G401 (cell line): ENCODE measurements around the gene MAGI1. TPM values are rescaled to one million over a fixed set of nuclear protein-coding genes. Genes with fewer than 3 reads are reported as not detected.

Source experiments
- DNase-seq: peaks from one replicate; pipeline ENCODE4 v3.0.0-alpha.2; 2015; ENCODE audit warnings: low spot score
- in situ Hi-C: cut with HindIII; loops from 2 replicates; pipeline ENCODE4 v1.10.0; 2016; ENCODE audit warnings: low sequenced_read_pairs, mixed read lengths
- total RNA-seq: library from RNA; depleted of rRNA; stranded (reverse); fragments of >200 nt; shearing (Covaris generic); gene quantifications from 2 replicates; pipeline ENCODE4 v1.2.3, GENCODE V29; 2014

Gene MAGI1
- total RNA-seq, 1 experiment from 2014 or later: 7.7 TPM

GRCh38 chr3:65490114-65490513 is 548.6 kb downstream of the MAGI1 start:
- in situ Hi-C loops: no loop called here
- no peak for DNase-seq

DNA sequence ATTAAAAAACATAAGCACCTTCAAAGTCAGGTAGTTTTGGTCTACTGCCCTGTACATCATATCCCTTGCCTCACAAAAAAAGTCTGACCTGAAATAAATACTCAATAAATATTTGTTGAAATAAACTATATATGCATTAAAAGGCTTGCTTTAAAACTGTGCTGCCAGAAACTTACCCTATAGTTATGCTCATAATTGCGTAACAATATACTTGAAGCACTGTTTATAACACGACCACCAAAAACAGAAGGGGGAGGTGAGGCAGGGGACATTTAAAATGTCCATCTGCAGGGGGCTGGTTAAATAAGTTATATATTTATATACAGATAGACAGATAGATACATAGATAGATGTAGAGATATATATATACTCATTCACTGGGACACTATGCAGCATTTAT is 549.5 kb downstream of the MAGI1 start:
- in situ Hi-C loops: no loop called here

GRCh38 chr3:65485826-65486469 is 552.8 kb downstream of the MAGI1 start:
- in situ Hi-C loops: no loop called here
- DNase-seq: peak; percentile 63

More for the DNA sequence above, 549.5 kb downstream of the MAGI1 start:
- DNase-seq: no peak

- DNase-seq: no peak
- in situ Hi-C loops: no loop called here
These were observed 553.8 kb downstream of the MAGI1 start for GRCh38 chr3:65484964-65485363.

GRCh38 chr3:65483480-65483879 is 555.2 kb downstream of the MAGI1 start:
- in situ Hi-C loops: no loop called here
- peak; percentile 95 for DNase-seq

- in situ Hi-C loops: no loop called here
- no peak for DNase-seq
These were observed 555.7 kb downstream of the MAGI1 start for GRCh38 chr3:65483011-65483410.

DNA sequence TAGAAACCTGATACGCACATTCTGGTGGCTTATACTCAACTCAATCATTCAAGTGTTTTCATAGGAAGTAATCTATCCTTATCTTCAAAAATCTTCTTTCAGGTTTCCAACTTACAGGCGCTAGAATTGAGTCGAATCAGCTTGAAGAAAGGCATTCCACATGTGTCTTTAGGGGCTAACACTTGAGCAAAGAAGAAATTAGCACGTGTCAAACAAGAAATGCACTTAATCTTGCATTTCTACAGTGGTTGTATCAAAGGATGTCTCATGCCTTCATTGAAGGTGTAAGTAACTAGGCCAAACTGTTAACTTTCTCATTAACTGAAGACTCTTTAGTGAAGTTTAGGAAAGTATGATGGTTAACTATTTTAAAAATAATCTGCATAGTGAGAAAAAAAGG is 557.6 kb downstream of the MAGI1 start:
- in situ Hi-C loops: no loop called here
- no peak for DNase-seq

- in situ Hi-C loops: no loop called here
- DNase-seq: no peak
These were observed 558.7 kb downstream of the MAGI1 start for GRCh38 chr3:65479990-65480389.

- DNase-seq: no peak
- in situ Hi-C loops: no loop called here
These were observed 559.9 kb downstream of the MAGI1 start for GRCh38 chr3:65478551-65479500.

DNA sequence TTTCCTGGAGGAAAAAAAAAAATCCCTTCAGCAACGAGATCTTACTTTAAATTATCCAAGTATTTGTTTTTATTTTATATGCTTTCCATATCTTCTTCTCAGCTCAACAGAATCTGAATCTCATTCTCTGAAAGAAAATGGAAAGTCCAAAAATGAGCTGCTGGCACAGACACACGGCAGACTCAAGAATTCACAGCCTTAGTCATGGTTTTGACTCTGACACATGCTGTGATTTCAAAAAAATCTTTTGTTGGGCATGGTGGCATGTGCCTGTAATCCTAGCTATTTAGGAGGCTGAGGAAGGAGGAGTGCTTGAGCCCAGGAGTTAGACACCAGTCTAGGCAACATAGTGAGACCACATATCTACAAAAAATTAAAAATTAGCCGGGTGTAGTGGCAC is 565.0 kb downstream of the MAGI1 start:
- DNase-seq: no peak
- in situ Hi-C loops: no loop called here

GRCh38 chr3:65472501-65472900 is 566.2 kb downstream of the MAGI1 start:
- in situ Hi-C loops: no loop called here
- no peak for DNase-seq

GRCh38 chr3:65466300-65466988 is 572.3 kb downstream of the MAGI1 start:
- in situ Hi-C loops: no loop called here

DNA sequence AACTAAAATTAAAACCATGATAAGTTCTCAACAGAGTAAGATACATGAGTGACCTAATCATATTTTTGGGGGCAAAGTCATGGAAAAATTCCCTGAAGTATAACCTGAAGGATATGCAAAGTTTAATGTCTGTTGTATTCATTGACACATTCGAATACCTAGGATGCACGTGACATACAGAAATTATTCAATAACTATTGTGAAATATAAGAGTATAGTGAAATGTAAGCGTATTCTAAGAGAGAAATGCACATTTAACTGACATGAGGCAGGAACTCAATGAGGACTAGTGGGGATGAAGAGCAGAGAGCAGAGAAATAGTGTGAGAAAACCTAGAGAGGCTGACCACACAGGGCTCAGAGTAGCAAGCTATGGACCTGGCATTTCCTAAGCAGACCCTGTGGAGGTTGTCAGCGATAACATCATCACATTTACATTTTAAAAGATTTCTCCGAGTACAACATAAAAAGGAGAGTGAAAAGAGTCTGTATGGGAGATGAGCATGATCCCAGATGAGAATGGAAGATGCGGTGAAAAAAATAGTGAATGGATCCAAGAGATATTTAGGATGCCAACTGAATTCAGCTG is 588.8 kb downstream of the MAGI1 start:
- no peak for DNase-seq
- in situ Hi-C loops: no loop called here

More at GRCh38 chr3:65466300-65466988, 572.3 kb downstream of the MAGI1 start:
- no peak for DNase-seq

- in situ Hi-C loops: no loop called here
- no peak for DNase-seq
These were observed 590.6 kb downstream of the MAGI1 start for GRCh38 chr3:65448120-65448519.

DNA sequence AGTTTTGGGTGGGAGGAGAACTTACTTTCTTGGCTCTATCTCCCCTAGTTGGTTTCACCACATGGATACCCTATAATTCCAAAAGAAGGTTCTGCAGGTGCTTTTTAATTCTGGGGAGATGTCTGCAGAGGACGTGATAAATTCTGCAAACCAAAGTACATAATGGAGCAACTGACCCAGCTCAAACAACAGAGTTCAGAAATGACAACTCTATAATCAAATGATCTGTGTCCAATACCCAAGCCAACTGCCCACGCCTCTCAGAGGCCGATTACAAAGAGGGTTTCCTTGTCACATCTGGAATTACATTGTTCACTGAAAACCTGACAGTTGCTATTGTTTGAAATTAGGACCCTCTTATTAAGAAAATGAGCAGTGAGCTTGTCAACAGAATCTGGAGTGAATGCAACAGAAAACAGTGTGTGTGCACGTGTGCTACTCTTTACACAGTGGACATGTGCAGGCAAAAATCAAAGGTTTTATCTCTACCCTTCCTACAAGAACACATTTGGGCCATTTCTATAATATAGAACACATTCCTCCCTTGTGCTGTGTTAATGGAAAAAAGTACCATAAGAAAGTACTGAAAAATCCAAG is 593.0 kb downstream of the MAGI1 start:
- in situ Hi-C loops: no loop called here
- no peak for DNase-seq

GRCh38 chr3:65444447-65444815 is 594.3 kb downstream of the MAGI1 start:
- in situ Hi-C loops: no loop called here
- DNase-seq: no peak

- in situ Hi-C loops: no loop called here
- DNase-seq: no peak
These were observed 594.8 kb downstream of the MAGI1 start for GRCh38 chr3:65443739-65444446.

DNA sequence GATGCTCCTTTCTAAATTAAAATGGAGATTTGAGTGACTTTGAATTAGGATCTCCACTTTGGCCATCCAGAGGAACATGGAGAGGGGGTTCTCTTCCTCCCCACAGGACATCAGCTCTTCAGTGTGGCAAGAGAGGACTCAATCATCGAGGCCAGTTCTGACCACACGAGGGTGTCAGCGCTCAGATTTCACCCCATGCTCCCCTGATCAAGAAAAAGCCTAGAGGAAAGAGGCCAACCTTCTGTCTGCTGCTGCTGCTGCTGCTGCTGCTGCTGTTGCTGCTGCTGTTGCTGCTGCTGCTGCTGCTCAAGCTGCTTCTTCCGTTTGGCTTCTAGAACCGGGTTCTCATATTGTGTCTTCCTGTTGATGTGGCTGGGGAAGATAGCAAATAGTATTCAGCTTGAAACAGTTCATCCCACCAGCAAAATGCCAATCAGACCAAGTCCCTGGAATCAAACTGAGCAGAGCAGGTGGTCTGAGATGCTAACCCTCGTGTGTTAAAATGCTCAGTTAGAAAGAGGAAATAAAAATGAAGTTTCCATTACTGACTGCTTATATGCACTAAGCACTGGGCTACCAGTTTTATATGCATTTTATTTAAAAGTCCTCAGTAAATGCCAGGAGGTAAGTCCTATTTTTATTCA is 599.0 kb downstream of the MAGI1 start:
- DNase-seq: peak; percentile 72
- in situ Hi-C loops: no loop called here
